GM19438 (cell line): Measurements from ENCODE around the gene STXBP6.
"Not testable (repeated sequence)": the region's sequence is repeated elsewhere in the genome, so short reads cannot be mapped to it uniquely, and the experiment has no call there.

Source experiments
- ATAC-seq: cut with Tn5 transposase; IDR thresholded peaks from one replicate; pipeline ENCODE4 v1.9.1; 2021; ENCODE audit warnings: low read depth; ENCODE audit not compliant: unreplicated experiment

Gene STXBP6

DNA sequence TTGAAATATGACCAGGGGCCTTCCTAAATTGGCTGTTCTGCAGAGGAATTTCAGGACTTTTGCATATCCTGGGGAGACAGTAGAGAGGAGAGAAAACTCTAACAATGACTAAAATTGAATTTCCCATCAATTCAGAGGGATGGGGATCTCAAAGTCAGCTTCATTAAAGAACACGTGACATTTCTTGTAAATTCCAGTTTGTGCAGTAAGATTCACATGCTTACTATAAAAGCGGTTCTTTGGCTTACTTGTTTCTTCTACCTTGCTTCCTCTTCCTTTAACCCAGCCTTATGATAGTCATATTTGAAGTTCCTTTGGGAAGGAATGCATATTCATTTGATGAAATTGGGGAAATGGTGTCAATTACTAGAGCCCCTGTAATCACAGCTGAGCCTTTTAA is 272.3 kb downstream of the STXBP6 start:
- no peak for ATAC-seq

DNA sequence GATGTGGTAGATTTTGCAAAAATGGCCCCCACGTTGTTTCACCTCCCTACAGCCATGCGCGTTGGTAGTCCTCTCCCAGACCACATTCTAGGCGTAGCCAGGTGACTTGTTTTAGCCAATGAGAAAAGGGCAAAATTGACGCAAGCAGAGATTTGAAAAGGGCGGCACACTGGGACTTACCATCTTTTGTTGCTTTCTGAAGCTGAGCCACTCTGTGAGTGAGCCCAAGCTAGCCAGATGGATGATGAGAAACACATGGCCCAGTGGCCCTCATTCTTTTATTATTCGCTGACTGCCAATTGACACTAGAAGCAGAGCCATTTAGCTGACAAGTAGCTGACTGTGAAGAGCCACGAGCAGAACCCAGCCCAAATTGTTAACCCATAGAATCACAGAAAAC is 274.0 kb downstream of the STXBP6 start:
- no peak for ATAC-seq

DNA sequence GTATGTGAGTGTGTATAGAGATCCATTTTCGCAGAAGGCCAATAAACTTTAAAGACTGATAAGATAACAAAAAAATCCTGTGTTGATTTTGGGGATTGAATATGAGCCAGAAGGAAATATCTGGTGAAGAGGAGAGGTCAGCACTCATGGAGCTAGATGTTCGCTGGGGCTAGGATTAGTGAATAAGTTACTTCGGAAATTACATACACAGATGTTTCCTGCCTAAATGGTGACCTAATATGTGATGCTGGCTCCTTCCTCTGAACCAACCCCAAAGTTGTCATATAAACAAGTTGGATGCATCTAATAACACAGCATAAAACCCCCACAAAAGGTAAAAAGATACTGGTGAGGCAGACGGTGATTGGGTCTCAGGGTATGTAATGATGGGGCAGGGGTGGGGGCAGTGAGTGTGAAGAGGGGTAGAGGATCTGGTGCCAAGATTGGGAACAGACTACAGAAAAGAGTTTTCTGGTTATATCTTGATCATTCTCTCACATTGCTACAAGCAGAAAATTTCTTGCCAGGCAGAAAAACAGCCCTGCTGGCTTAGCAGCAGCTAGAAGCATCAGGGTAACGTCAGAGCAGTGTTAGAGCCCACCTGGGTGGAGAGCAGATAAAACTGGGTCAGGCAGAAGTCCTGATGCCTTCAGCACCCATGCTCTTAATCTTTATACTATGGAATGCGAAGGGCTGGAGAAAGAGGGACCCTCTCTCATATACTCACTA is 275.6 kb downstream of the STXBP6 start:
- no peak for ATAC-seq

DNA sequence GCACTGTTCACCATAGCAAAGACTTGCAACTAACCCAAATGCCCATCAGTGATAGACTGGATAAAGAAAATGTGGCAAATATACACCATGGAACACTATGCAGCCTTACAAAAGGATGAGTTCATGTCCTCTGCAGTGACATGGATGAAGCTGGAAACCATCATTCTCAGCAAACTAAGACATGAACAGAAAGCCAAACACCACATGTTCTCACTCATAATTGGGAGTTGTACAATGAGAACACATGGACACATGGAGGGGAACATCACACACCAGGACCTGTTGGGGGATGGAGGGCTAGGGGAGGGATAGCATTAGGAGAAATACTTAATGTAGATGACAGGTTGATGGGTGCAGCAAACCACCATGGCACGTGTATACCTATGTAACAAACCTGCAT is 276.4 kb downstream of the STXBP6 start:
- not testable (repeated sequence) for ATAC-seq

DNA sequence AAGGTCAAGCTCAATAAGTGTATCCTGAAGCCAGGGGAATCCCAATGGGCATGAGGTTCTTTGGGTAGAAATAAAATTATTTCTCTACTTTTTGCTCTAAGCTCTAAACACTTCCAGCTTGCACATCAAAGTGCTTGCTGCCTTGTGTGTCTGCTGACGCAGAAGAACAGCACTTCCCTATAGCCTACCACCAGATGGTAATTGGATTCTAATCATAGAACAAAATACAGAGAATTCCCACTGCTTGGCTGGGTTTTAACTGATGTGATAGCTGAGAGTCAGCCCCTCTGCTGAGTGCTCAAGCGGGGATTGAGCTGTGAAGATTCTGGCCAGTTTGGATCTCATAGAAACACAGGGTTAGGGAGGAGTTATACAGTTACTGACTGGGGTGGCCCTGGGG is 283.5 kb downstream of the STXBP6 start:
- no peak for ATAC-seq

DNA sequence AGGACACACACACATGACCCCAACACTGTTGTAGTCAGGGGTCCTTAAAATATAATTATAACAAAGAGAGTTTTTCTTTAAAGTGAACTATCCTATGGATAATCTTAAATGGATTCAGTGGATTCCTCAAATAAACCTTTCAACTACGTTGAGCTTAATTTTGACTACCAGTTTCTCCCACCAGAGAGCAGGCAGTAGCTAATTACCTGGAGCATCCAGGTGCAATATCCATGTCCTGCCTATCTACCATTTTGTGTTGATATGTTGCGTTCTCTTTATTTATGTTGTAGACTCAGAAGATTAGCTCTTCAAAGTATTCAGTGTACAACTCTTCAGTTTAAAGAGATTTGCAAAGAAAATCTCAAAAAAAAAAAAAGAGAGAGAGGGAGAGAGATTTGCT is 288.8 kb downstream of the STXBP6 start:
- ATAC-seq, result no peak
